Measurements from ENCODE around the gene CASZ1.

CASZ1 gene

DNA sequence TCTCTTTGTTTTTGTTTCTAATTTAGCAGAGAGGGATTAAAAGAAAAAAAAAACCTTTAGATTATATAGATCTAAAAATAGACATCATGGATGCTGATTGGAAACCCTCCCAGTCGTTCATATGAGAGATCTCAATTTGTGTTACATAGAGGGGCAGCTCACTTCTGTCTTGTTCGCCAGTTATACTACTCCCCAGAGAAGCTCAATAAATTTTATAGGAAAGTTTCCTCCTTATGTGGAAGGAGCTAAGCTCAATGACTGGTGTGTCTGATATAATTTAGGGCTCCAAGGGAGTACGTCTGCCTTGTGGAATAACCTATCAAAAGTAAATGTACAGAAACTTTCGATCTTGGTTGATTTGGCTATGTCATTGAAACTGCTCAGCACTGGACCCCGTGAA, 204.1 kb downstream of the CASZ1 start:
- no peak for DNase-seq

DNA sequence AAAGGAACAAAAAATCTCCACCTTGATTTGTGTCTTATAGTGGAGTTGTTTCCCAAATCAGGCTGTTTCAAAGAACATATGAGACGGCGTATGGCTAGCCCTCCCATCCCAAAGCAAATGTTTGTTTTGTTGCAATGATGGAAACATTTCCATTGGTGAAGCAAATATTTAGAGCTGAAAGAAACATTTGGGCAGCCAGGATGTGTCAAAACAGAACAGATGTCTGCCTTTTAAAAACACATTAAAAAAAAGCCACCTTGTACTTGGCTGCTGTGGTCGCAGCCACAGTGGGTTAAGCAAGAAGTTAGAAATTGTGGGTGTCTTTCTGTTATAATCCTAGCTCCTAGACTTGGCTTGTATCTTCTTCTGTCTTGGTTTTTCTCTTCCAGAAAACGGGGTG, 205.4 kb downstream of the CASZ1 start:
- DNase-seq = no peak

DNA sequence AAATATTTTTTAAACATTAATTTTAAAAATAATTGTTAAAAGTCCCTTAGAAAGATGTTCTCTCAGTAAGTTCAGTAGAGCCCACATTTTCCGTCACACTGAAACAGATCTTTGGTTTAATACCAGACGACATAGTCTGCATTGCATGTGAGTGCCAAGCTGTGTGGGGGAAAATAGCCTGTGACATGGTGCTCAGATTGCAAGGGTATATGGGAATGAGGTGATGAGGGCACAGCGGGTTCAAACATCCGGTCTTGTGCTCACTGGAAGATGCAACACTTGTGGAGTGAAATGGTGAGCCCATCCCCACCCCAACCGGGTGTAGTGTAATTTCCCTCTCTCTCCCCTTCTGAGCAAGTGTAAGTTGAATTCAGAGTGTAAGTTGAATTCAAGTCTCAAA, 207.4 kb downstream of the CASZ1 start:
- DNase-seq = no peak

DNA sequence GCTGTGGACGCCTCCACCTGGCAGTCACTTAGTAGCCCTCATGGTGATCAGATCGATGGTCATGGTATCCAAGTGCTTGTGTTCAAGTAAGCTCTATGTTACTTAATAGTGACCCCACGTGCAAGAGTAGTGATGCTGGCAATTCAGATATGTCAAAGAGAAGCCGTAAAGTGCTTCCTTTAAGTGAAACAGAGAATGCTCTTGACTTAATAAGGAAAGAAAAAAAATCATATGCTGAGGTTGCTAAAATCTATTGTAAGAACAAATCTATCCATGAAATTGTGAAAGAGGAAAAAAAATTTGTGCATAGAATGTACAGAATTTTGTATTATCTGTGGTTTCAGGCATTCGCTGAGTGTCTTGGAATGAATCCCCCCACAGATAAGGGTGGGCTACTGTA, 207.8 kb downstream of the CASZ1 start:
- DNase-seq = no peak
